NCI-H2227 (cell line): ENCODE measurements around the gene VAV3.
"Not testable (repeated sequence)": the region's sequence is repeated elsewhere in the genome, so short reads cannot be mapped to it uniquely, and the experiment has no call there.

Source experiments
- DNase-seq: peaks from one replicate; lab custom pipeline; 2025; ENCODE audit not compliant: unreplicated experiment; lab: John Stamatoyannopoulos, UW

VAV3 gene

GRCh38 chr1:107762751-107763390 is 202.1 kb downstream of the VAV3 start:
- no peak for DNase-seq

GRCh38 chr1:107760065-107760464 is 204.9 kb downstream of the VAV3 start:
- DNase-seq, result no peak

GRCh38 chr1:107750364-107750959 is 214.5 kb downstream of the VAV3 start:
- DNase-seq, result peak; percentile 56

GRCh38 chr1:107748531-107748930 is 216.4 kb downstream of the VAV3 start:
- peak; percentile 2 for DNase-seq

GRCh38 chr1:107741242-107741641 is 223.7 kb downstream of the VAV3 start:
- no peak for DNase-seq

- no peak for DNase-seq
Observed at GRCh38 chr1:107740579-107740978, 224.4 kb downstream of the VAV3 start.

- no peak for DNase-seq
Observed at GRCh38 chr1:107739651-107740050, 225.3 kb downstream of the VAV3 start.

GRCh38 chr1:107739201-107739600 is 225.8 kb downstream of the VAV3 start:
- DNase-seq, result no peak

GRCh38 chr1:107733401-107733800 is 231.6 kb downstream of the VAV3 start:
- DNase-seq, result not testable (repeated sequence)

GRCh38 chr1:107727866-107728265 is 237.1 kb downstream of the VAV3 start:
- no peak for DNase-seq

- no peak for DNase-seq
Observed at GRCh38 chr1:107726860-107727259, 238.1 kb downstream of the VAV3 start.

- DNase-seq, result no peak
Observed at GRCh38 chr1:107724648-107725047, 240.3 kb downstream of the VAV3 start.

GRCh38 chr1:107720210-107720609 is 244.8 kb downstream of the VAV3 start:
- not testable (repeated sequence) for DNase-seq

GRCh38 chr1:107710005-107710404 is 255.0 kb downstream of the VAV3 start:
- no peak for DNase-seq

- DNase-seq, result no peak
Observed at GRCh38 chr1:107707111-107707510, 257.9 kb downstream of the VAV3 start.

GRCh38 chr1:107706182-107706581 is 258.8 kb downstream of the VAV3 start:
- no peak for DNase-seq

- no peak for DNase-seq
Observed at GRCh38 chr1:107704911-107705310, 260.1 kb downstream of the VAV3 start.

- no peak for DNase-seq
Observed at GRCh38 chr1:107702946-107703571, 261.9 kb downstream of the VAV3 start.

GRCh38 chr1:107700651-107701050 is 264.3 kb downstream of the VAV3 start:
- DNase-seq, result not testable (repeated sequence)

GRCh38 chr1:107698161-107698560 is 266.8 kb downstream of the VAV3 start:
- no peak for DNase-seq

GRCh38 chr1:107695341-107695740 is 269.6 kb downstream of the VAV3 start:
- DNase-seq, result no peak

- no peak for DNase-seq
Observed at GRCh38 chr1:107692580-107693345, 272.2 kb downstream of the VAV3 start.
